HG03439 (cell line): ENCODE data around the gene ACP5.
"Not testable (repeated sequence)": the region's sequence is repeated elsewhere in the genome, so short reads cannot be mapped to it uniquely, and the experiment has no call there.

ENCODE experiments used
- ATAC-seq: cut with Tn5 transposase; IDR thresholded peaks from one replicate; pipeline ENCODE4 v1.9.1; 2021; ENCODE audit warnings: mild to moderate bottlenecking, moderate library complexity; ENCODE audit not compliant: unreplicated experiment

Gene ACP5

GRCh38 chr19:11580116-11580515, 2.7 kb upstream of the ACP5 start:
- no peak for ATAC-seq

GRCh38 chr19:11578258-11579142, 1.1 kb upstream of the ACP5 start:
- ATAC-seq = no peak

- ATAC-seq = no peak
Observed at GRCh38 chr19:11576227-11576626, 1.2 kb downstream of the ACP5 start.

GRCh38 chr19:11574689-11575088, 2.8 kb downstream of the ACP5 start:
- no peak for ATAC-seq

GRCh38 chr19:11573763-11574162, 3.7 kb downstream of the ACP5 start:
- not testable (repeated sequence) for ATAC-seq

- ATAC-seq = not testable (repeated sequence)
Observed at GRCh38 chr19:11573354-11573753, 4.1 kb downstream of the ACP5 start.

GRCh38 chr19:11570039-11570462, 7.4 kb downstream of the ACP5 start:
- no peak for ATAC-seq

GRCh38 chr19:11566164-11566563, 11.3 kb downstream of the ACP5 start:
- no peak for ATAC-seq

- not testable (repeated sequence) for ATAC-seq
Observed at GRCh38 chr19:11565649-11565980, 11.8 kb downstream of the ACP5 start.

GRCh38 chr19:11564082-11564807, 13.2 kb downstream of the ACP5 start:
- ATAC-seq = not testable (repeated sequence)

- no peak for ATAC-seq
Observed at GRCh38 chr19:11563532-11563931, 13.9 kb downstream of the ACP5 start.

GRCh38 chr19:11560404-11561051, 16.9 kb downstream of the ACP5 start:
- no peak for ATAC-seq

GRCh38 chr19:11558881-11559828, 18.3 kb downstream of the ACP5 start, which contains the start of gene ELOF1:
ELOF1 (minus strand) TSS chr19:11559230; CDS start chr19:11554347, 4,883 bp downstream.
- peak; percentile 79 for ATAC-seq

- ATAC-seq = no peak
Observed at GRCh38 chr19:11556634-11557420, 20.6 kb downstream of the ACP5 start.

GRCh38 chr19:11555246-11555645, 22.2 kb downstream of the ACP5 start:
- ATAC-seq = no peak

GRCh38 chr19:11554160-11554559, 23.3 kb downstream of the ACP5 start:
- no peak for ATAC-seq

- no peak for ATAC-seq
Observed at GRCh38 chr19:11552666-11553372, 24.6 kb downstream of the ACP5 start.

- ATAC-seq = no peak
Observed at GRCh38 chr19:11551603-11552235, 25.7 kb downstream of the ACP5 start.
